Measurements from ENCODE around the gene CLDN22.

CLDN22 gene

DNA sequence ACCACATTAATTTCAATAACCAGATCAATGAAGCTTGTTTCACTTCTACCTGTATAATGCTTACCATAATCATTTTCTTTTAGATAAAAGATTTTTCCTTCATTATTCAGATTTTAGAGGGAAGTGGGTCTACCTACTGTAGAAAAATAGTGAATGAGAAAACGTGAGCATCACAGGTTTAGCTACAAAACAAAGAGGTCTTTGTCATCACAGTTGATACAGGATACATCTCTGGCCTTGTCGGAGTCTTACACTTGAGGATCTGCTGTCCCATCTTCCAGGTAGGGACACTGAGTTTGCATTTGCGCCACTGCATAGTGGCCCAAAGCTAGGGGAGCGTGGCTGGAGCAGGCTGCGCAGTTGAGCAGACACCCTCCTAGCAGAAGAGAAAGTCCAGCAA is 1.4 kb upstream of the CLDN22 start:
- DNase-seq (ENCODE audit: low read depth) = no peak

DNA sequence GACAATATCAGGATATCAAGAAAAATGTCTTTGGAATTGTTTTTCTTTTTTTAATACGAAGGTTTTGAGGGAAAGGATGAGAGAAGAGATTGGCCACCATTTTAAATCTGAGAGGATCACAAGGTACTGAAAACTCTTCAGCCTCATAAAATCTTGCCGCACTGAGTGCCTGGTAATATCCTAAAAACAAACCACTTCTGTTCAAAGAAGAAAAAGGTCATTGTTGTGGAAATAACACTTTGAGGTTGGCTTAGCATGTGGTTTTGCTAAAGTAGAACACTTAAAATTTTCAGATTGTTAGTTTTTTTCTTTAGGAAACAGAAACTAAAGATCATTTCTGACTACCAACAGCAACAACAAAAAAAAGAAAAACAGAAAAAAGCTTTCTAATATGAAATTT is 1.0 kb upstream of the CLDN22 start:
- DNase-seq (ENCODE audit: low read depth) = no peak

DNA sequence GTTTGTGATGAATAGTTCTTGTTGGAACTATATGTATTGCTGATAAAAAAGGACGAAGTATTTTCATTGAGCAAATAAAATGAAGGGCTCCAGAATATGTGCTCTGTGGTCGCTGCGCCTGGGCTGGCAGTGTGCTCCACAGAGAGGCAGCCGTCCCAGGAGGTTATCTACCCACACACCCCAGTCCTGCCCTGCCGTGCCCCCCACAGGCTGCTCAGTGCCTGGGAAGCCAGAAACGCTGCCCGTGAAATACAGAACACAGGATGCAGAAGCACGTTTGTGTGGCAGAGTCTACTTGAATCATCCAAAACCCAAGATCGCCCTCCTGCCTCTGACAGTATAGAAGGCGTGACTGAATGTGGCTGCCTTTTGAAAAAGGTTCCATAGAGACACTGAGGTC is 1.4 kb downstream of the CLDN22 start:
- DNase-seq (ENCODE audit: low read depth) = no peak

DNA sequence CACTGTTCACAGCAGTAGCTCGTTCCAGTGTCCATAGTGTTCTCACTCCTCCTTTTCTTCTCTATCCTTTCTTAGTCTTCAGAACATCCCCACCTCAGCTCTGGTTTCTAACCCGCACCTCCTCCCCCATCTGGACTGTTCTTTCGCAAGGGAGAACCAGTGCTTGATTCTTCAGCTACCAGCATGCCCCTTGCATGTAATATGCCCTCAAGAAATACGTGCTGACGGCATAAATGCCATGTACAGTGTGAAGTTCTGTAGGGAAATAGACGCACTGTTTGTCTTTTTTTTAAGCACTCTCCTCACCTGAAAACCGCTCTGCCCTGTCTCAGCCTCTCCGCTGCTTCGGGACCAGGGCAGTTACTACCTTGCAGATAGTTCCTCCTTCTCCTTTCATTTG is 5.3 kb downstream of the CLDN22 start:
- DNase-seq (ENCODE audit: low read depth) = no peak

DNA sequence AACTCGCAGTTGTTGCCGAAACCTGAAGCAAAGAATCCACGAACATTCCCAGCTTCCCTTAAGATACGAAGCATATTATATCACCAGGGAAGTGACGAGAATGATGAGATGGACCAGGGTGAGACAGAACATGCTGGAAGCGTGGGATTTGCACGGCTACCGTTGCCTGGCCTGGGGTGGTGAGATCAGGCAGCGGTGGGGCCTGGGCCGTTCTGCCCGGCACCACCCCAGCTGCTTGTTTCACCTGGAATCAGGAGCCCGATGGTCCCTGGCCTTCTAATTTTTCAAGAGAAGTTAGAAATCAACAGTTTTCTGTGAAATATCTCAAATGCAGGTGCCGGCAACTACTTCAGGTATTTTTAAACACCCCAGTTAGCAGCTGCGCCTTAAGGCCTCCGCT is 5.7 kb downstream of the CLDN22 start:
- no peak for DNase-seq (ENCODE audit: low read depth)

DNA sequence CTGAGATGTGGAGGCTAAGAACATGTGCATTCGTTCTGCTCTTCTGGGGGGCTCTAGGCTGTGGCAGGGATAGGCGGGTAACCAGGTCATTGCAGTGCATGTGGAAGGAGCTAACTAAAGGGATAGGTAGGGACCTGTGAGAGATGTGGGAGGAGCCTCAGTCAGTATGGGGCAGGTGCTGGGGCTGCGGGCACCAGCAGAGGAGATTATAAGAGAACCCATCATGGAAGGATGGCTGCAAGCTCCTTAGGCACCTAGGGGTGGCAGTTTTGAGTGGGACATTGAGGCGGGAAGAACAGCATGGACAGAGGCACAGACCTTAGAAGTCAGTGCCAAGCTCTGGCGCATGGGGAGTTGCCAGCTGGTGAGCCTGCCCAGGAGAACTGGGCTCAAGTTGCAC is 7.2 kb downstream of the CLDN22 start:
- DNase-seq (ENCODE audit: low read depth) = no peak

DNA sequence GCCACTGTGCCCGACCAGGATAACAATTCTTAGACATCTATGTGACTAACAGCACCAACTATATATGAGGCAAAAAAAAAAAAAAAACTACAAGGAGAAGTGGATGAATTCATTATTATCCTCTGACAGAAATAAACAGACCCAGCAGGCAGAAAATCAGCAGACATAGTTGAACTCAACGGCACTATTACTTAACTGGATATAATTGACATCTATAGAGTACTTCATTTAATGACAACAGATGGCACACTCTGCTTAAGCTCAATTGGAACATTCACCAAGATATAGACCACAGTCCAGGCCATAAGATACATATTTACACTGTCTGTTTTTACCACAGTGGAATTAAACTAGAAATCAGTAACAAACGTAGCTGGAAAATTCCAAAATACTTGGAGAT is 13.3 kb downstream of the CLDN22 start:
- no peak for DNase-seq (ENCODE audit: low read depth)

DNA sequence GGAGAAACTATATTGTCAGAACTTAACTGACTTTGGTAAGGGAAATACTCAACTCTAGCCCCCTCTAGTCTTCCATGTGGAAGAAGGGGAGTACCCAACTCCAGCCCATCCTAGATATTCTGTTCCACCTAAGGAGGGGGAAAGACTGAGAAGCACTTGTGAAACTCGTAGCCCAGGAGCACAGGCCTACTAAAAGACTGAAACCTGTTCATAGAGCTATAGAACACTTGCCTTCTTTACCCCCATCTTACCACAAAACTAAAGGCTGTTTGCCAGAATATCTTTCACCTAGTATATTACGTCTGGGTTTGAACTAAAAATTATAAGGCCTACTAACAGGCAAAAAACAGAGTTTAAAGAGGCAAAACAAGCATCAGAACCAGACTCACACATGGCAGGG is 15.5 kb downstream of the CLDN22 start:
- DNase-seq (ENCODE audit: low read depth) = no peak

DNA sequence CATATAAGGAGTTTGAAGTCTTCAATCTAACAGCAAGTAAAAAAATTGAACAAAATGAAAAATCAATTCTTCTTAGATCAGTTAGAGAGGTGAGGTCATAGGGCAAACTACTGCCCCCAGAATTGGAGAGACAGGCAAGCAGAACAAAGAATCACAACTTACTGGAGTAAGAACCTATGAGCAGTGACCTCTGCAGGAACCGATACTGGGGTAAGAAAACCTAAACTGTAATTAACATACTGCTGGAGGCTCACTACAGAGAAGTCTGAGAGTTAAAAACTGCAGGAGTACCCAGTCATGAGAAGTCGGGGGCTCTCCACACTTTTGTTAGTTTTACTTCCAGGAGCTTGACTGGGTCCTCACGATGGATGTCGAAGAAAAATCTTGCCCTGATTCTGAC is 16.0 kb downstream of the CLDN22 start:
- no peak for DNase-seq (ENCODE audit: low read depth)

DNA sequence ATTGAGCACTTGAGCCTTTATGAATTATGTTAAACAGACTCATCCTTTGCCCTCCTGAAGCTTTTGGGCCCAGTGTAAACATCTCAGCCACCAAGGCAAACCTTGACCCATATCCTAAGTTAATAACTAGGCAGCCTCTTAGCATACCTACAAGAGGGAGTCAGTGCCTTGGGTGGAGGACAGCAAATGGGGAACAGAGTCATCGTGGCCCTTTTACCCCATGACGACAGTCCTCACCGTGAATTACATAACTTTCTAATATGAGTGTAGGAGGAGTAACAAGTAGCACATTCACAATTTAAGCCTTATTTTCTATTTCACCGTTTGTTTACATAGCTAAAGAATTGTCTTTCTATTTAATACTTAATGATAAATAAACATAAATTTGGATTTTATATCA is 16.8 kb downstream of the CLDN22 start:
- no peak for DNase-seq (ENCODE audit: low read depth)

DNA sequence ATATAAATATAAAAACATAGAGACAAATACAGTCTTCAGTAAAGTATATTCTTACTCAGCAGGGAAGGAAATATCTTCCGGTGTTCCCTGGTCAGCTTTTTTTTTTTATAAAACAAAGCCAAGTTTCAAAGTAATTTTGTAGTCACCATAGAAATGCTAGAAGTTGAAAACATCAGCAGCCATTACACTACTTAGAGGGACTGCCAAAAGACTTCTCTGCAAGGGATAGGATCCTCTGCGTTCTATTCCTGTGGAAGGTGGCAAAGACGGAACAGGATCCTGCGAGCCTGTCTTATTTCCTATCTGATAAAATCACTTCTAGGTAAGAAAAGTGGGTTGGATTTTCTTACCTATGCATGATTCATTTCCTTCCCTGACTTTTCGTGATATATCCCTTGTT is 19.4 kb downstream of the CLDN22 start:
- no peak for DNase-seq (ENCODE audit: low read depth)

DNA sequence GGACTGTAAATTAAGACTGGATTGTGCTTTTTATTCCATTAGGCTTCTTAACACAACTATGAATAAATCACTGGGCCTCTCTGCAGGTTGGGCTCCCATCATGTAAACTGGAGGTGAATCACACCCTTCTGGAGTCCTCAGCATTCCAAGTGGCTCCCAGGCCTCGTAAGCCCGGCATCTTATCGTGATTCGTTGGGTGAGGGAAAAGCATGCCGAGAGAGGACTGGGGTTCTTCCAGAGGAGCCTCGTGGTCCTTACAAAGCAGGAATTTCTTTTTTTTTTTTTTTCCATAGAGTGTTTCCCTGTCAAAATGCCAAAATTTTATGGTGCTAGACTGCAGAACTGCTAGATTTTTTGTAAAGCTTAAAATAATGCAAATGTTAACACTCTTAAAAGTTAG is 20.0 kb downstream of the CLDN22 start:
- DNase-seq (ENCODE audit: low read depth) = peak; percentile 84

DNA sequence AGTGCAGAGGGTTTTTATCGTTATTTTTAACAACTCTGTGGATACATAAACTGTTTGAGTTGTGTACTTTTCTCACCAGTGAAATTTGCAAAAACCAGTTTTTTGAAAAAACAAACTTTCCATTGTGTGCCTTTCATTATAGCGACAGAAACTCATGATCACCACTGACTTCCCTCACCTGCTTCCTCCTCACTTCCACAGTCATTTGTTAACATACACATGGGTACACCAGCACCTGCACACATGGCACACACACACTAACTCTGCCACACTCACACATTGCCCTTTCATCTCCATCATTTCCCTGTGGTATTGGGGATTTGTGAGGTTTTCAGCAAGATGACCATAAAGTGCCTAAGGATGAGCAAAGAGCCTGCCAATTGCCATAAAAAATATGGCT is 20.6 kb downstream of the CLDN22 start:
- DNase-seq (ENCODE audit: low read depth) = no peak

DNA sequence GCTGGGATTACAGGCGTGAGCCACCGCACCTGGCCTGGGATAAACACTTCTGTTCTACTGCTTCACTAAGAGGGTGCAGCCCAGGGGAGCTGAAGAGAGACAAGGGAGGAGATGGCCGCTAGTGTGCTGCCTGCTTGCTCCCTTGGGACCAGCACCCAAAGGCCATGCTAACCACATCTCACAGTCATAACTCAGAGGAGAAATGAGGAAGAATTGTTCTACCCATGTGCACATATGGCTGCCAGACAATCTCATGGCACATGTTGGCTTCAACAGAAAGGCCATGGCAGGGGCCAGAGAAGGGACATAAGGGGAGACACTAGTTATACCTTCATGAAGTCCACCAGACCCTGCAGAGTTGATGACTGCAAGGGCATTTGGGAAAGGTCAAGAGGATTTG is 22.4 kb downstream of the CLDN22 start:
- DNase-seq (ENCODE audit: low read depth) = no peak

DNA sequence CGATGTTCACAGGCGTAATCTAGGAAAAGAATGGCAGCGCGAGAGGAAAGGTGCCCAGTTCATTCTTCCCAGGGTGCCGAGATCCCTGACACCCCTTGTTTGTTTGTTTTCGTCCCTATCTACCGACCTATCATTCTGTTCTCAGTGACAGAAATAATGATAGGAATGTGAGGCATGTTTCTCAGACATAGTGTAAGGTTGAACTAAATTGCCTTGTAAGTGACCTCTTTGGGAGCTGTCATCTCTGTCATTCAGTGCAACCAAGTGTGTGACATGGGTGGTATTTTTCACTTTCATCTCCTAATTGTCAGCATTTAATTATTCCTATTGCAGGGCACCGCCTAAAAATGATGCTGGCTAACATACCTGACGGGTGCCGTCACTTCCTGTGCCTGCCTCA is 24.4 kb downstream of the CLDN22 start:
- DNase-seq (ENCODE audit: low read depth) = no peak

DNA sequence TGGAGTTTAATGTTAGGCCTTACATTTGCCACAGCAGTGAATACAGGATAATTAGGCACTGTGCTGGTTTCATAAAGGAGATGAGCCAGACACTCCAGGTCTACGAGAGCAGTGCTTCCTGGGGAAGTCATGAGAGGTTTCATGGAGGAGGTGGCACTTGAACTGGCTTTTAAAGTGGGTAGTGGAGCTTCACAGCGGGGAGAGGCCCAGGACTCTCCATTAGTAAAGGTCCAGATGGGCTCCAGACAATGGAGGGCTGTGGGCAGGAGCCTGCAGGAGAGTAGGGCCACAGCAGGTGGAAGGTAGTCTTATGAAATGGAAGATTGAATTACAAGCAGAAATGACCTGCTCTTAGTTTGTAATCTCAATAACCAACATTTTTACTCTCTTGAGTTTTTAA is 29.0 kb downstream of the CLDN22 start:
- DNase-seq (ENCODE audit: low read depth) = no peak

DNA sequence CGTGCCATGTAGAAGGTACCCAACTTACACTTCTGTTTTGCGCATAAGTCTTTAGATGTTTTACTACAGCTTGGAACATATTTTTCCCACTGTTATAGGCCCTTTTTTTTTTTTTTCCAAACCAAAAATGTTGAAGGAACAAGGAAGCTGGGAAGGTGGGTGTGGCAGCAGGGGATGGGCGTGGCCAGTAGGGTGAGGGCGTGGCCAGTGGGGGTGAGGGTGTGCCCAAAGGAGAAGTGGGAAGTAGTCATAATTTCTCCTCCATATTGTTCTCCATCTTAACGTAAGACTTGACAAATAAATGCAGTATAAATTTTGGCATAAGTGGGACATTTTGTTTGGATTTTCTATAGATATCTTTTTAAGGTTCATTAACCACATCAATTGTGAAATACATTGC is 30.4 kb downstream of the CLDN22 start:
- DNase-seq (ENCODE audit: low read depth) = no peak

DNA sequence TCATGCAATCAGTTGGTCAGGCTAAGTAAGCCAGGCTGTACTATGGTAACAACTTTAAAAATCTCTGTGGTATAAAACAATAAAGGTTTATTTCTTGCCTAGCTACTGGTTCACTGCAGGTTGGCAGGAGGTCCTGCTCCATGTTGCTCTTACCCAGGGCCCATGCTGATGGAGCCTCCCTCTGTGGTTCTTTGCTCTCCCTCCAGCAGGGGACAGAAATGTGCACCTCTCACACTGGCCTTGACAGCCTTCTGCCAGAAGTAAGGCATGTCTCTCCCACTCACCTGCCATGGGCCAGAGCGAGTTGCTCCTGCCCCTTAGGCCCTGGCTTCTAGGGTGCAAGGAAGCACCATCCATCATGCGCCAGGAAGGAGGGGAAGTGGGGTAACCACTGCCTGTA is 31.1 kb downstream of the CLDN22 start:
- DNase-seq (ENCODE audit: low read depth) = no peak

DNA sequence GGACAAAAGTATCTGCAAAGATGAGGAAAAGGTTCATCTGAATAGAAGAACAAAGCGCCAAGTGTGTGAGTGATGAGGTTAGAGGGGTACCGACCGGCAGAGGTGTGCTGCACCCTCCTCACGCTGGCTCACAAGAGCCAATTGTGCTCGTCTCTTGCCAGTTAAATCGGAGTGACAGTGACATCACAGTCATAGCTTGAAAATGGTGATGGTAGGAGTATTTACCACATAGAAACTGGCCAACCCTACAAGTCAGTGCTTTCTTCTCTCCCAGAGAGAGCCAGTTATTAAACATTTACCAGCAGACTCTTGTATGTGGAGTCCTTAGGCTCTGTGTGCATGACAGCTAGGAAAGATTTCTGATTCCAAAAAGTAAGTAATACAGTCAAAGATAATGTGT is 32.4 kb downstream of the CLDN22 start:
- no peak for DNase-seq (ENCODE audit: low read depth)

DNA sequence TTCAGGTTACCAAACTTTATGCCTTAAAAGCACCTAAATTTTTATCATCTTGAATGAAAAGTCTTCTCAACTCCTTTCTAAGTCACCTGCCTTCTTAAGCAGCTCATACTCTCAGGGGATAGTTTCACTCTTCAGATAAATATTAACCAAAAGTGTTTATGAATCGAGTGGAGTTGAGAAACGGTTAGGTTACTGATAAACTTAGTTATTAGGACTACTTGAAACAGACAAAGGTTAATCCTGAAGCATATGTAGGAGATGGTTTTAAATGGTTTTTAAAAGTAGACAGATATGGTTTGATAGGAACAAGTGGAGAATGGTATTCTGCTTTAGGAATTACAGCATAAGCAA is 32.8 kb downstream of the CLDN22 start:
- DNase-seq (ENCODE audit: low read depth) = no peak

DNA sequence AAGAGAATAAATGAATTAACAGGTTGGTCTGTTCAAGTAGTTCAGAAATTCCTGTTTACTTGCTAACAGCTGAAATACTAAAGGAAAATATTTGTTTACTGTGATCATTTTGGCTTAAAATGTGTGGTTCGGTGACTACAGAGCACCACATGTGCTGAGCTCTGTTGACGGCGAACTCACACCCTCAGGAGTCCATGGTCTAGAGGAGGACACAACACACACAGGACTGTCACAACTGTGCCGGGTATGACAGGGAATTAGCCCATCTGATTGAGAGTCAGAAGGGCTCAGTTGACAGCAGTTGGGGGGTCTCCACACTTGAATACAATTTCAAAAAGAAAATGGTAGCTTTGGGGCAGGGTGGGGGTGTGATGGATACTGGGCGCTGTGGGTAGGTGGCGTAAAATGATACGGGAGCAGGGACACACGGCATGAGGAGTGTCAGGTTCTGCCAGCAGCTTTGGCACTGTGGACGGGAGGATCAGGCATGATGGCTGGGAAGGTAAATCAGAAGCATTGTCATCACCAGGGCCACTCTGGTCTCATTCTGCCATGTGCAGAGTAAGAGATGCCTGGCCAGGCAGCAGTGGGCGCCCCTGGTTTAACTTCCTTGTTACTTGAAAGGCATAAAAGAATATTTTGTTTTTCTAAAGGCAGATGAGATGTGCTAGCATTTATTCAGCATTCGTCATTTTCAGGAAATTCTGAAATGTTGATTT is 33.3 kb downstream of the CLDN22 start:
- no peak for DNase-seq (ENCODE audit: low read depth)

DNA sequence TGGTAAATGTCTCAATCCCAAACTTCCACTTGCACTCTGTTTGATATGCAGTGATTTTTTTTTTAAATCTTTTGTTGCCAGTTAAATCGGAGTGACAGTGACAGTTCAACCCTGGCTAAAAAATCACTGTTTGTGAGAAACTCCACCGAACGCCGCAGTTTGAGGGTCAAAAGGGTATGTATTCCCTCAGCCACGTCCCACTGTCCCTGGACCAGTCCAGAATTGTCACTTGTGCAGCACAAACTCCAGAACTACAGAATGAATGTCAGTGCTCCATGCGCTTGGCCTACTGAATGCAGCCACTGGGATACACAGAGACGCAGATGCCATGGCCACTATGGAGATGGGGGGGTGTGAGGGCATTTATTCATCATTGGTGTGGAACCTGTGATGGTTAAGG is 34.2 kb downstream of the CLDN22 start:
- DNase-seq (ENCODE audit: low read depth) = no peak

DNA sequence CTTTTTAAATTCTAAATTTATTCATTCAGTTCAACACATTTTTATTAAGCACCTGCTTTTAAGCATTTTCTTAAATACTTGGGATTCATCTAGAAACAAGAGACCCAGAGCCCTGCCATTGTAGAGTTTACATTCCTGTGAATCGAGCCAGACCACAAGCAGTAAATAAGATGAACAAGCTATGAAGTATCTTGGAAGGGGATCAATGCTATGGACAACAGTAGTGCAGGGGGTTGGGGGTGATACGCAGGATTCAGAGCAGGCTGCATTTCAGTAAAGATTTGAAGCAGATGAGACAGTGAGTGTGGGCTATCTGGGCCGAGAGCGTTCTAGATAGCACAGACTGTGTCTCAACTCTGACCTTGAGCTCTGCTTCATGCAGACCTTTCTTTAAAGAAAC is 35.1 kb downstream of the CLDN22 start:
- DNase-seq (ENCODE audit: low read depth) = peak; percentile 44

DNA sequence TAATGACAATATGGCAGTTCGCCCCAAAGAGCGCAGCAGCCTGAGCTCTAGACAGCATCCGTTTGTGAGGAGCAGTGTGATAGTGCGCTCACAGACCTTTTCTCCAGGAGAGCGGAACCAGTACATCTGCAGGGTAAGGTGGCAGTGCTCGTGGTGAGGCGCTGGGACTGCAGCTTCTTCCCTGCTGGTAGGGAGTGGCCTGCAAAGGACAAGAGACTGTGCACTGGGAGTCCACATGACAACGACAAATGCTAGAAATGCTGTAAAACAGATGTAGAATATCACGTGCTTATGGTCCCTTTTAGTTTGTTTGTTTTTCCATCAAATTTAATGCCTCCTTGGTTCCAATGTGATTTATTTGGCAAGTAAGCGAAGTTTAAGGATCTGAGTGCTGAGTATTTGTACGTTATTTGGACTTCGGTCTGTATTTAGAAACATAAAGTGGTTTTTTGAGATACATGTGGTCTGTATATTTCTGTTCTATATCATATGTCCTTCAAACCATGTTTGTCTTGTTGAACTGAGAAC is 35.8 kb downstream of the CLDN22 start:
- no peak for DNase-seq (ENCODE audit: low read depth)

DNA sequence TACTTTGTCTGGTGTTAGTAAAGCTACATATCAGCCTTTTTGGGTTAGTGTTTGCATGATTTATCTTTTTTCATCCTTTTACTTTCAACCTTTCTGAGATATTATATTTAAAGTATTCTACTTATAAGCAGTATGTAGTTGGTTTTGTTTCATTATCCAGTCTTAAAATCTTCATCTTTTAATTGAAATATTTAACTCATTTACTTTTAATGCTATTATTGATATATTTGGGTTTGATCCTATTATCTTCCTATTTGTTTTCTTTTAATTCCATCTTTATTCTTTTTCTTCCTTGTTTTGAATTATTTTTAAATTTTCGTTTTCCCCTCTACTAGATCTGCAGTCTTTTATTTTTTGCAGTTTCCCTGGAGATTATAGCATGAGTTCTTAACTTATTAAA is 44.0 kb downstream of the CLDN22 start:
- DNase-seq (ENCODE audit: low read depth) = no peak

Measured in amniotic epithelial cell (primary cell).